GM18858 (cell line): ENCODE results near the gene NCEH1.
"Not testable (repeated sequence)": the region's sequence is repeated elsewhere in the genome, so short reads cannot be mapped to it uniquely, and the experiment has no call there.

ENCODE experiments used
- ATAC-seq: cut with Tn5 transposase; IDR thresholded peaks from one replicate; pipeline ENCODE4 v1.9.1; 2021; ENCODE audit not compliant: unreplicated experiment

The NCEH1 gene, protein sequence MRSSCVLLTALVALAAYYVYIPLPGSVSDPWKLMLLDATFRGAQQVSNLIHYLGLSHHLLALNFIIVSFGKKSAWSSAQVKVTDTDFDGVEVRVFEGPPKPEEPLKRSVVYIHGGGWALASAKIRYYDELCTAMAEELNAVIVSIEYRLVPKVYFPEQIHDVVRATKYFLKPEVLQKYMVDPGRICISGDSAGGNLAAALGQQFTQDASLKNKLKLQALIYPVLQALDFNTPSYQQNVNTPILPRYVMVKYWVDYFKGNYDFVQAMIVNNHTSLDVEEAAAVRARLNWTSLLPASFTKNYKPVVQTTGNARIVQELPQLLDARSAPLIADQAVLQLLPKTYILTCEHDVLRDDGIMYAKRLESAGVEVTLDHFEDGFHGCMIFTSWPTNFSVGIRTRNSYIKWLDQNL

GRCh38 chr3:172710664-172711453 lies at the start of gene NCEH1:
Gene NCEH1 (minus strand): TSS chr3:172711067. CDS start chr3:172710984, 83 bp downstream.
- ATAC-seq: peak; percentile 100

DNA sequence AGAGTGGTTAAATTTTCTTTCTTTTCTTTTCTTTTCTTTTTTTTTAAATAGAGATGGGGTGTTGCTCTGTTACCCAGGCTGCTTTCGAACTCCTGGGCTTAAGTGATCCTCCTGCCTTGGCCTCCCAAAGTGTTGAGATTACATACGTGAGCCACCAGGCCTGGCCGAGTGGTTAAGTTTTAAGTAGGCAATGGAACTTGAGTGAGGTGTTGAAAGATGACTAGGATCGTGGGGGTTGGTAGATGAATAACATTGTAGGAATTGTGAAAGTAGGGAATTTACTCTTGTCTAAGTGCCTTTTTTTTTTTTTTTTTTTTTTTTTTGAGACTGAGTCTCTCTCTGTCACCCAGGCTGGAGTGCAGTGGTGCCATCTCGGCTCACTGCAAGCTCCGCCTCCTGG lies 49.5 kb upstream of the NCEH1 start:
- ATAC-seq: not testable (repeated sequence)

GRCh38 chr3:172753125-172753524 lies 42.3 kb upstream of the NCEH1 start:
- ATAC-seq: no peak

- no peak for ATAC-seq
Measured at GRCh38 chr3:172752651-172753050, 41.8 kb upstream of the NCEH1 start.

DNA sequence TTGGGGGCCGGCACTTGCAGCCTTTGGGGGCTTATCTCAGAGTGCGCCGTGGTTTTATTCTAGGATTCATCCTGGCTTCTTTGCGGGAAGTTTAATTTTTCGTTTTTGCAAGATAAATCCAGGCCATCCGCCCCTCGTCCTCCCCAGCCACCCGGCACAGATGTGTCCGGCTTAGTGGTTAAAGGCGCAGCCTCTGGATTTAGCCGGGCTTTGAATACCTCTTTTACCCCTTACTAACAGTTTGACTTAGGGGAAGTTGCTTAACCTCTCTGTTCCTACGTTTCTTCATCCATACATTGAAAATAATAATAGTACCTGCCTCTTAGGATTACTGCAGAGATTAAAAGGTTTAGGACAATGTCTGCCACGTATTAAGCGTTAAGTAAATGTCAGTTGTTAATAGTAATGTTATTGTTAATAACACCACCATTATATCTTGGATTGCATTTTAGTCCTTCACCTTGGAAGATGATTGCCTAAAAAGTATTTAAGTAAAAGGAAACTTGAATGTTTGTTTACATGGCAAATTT lies 40.4 kb upstream of the NCEH1 start:
- no peak for ATAC-seq

- ATAC-seq: peak; percentile 97
Measured at GRCh38 chr3:172750368-172751174, 39.7 kb upstream of the NCEH1 start, which contains the start of gene ECT2. Gene ECT2 (plus strand): TSS chr3:172750726. CDS start chr3:172754531, 3,805 bp downstream.

DNA sequence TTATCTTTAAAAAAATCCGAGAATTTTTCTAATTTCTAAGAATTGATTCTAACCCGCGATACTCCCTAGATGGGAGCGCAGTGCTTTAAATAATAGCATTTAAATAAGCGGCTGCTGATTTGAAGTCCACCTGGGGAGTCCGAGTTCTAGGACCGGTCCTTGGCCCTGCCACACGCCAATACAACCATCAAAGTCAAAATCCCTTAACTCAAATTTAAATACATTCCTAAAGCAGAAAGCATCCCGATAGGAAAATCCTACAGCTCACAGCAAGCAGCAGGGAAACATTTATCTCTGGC lies 39.2 kb upstream of the NCEH1 start:
- no peak for ATAC-seq

- no peak for ATAC-seq
Measured at GRCh38 chr3:172749230-172749965, 38.5 kb upstream of the NCEH1 start.

GRCh38 chr3:172746475-172746874 lies 35.6 kb upstream of the NCEH1 start:
- ATAC-seq: no peak

DNA sequence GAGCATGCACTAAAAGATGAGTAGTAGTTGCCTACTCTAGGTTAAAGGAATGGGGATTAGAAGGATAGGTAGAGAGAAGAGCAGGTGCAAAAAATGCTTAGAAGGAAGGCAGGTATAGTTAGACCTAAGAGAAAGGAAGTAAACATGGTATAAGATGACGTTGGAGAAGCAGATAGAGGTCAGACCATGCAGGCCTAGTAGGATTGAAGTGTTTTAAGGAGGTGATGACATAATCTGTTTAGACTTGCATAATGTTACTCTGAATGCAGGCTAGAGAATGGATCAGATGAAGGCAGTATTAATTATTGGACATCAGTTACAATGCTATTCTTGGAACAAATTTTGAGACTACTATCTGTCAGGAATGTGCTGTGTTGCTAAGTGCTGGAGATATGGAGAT lies 28.6 kb upstream of the NCEH1 start:
- ATAC-seq: no peak

DNA sequence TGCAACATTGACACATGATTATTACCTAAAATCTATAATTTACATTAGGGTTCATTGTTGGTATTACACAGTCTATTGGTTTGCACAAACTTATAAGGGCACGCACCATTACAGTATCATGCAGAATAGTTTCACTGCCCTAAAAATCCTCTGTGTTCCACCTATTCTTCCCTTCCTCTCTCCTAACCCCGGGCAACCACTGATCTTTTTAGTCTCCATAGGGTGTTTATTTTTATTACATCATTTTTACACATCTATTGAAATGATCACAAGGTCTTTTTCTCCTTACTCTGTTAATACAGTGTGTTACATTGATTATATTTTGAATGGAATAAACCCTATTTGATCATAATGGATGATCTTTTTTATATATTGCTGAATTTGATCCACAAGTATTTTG lies 24.1 kb upstream of the NCEH1 start:
- no peak for ATAC-seq

DNA sequence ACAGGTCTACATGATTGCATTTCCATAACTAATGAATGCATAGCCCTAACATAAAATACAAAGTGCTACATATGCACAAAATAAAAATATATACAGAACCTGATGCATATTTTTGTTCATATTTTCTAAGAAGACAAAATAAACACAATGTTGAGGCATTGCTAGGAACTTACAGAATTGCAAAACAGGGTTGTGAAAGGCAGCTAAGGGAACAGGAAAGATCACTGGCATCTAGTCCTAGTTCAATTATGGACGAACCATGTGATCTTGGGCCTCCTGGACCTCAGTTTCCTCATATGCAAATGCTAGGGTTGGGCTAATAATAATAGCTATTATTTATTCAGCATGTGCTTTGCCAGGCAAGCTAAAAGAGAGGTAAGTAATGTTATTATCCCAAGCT lies 15.5 kb upstream of the NCEH1 start:
- ATAC-seq: no peak

GRCh38 chr3:172722536-172723040 lies 11.7 kb upstream of the NCEH1 start:
- not testable (repeated sequence) for ATAC-seq

- ATAC-seq: no peak
Measured at GRCh38 chr3:172717493-172718088, 6.7 kb upstream of the NCEH1 start.

DNA sequence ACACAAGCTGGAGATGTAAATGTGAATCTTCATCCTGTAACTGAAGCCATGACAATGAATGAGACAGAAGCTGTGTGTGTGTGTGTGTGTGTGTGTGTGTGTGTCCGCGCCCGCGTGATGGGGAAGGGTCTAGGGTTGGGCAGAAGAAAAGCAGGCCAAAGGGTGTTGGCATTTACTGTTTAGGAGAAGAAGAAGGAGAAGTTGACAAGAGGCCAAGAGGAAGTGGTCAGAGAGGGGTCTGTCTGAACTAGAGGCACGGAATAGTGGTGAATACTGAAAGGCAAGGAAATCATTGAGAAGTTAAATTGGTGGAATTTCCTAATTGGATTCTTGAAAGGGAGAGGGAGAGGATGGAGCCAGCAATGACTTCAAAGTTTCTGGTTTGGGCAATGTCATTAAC lies 5.6 kb upstream of the NCEH1 start:
- no peak for ATAC-seq

- ATAC-seq: no peak
Measured at GRCh38 chr3:172713316-172713715, 2.4 kb upstream of the NCEH1 start.

DNA sequence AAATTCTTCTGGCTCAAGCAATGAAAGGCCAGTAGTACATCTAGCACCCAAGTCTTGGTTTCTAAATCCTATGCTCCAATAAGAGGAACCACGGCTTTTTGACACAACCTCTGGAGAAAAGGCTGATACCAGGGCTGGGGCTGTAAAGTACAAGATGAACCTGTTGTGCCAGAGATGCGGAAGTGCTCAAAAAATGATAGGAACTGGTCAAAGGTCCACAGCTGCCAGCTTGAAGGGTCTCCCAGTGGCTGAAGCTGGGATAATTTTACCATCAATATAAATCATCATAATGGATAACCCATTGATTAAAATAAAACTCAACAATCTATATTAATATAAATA lies 558 bp upstream of the NCEH1 start:
- no peak for ATAC-seq

GRCh38 chr3:172709774-172710663 lies 848 bp downstream of the NCEH1 start:
- no peak for ATAC-seq
